ENCODE data around the gene CLTB.
"Not testable (repeated sequence)": the region's sequence is repeated elsewhere in the genome, so short reads cannot be mapped to it uniquely, and the experiment has no call there.

CLTB gene

GRCh38 chr5:176426876-176427275 is 10.5 kb upstream of the CLTB start:
- DNase-seq = no peak

GRCh38 chr5:176425791-176426190 is 9.5 kb upstream of the CLTB start:
- DNase-seq = no peak

GRCh38 chr5:176425138-176425537 is 8.8 kb upstream of the CLTB start:
- DNase-seq = no peak

- DNase-seq = no peak
Measured at GRCh38 chr5:176424181-176424580, 7.8 kb upstream of the CLTB start.

- DNase-seq = peak in 1 of 2 donors; percentile 5
Measured at GRCh38 chr5:176420972-176421544, 4.7 kb upstream of the CLTB start.

GRCh38 chr5:176420086-176420485 is 3.7 kb upstream of the CLTB start:
- DNase-seq = no peak

GRCh38 chr5:176418251-176418650 is 1.9 kb upstream of the CLTB start:
- no peak for DNase-seq

GRCh38 chr5:176416965-176417364 is 626 bp upstream of the CLTB start:
- DNase-seq = no peak

GRCh38 chr5:176415240-176415951 is 943 bp downstream of the CLTB start:
- peak in 1 of 2 donors; percentile 6 for DNase-seq

- no peak for DNase-seq
Measured at GRCh38 chr5:176414704-176415103, 1.6 kb downstream of the CLTB start.

GRCh38 chr5:176413709-176414191 is 2.6 kb downstream of the CLTB start:
- DNase-seq = no peak

- DNase-seq = no peak
Measured at GRCh38 chr5:176413255-176413565, 3.1 kb downstream of the CLTB start.

- DNase-seq = no peak
Measured at GRCh38 chr5:176412517-176413254, 3.7 kb downstream of the CLTB start.

GRCh38 chr5:176410486-176411180 is 5.7 kb downstream of the CLTB start:
- no peak for DNase-seq

GRCh38 chr5:176409765-176410164 is 6.6 kb downstream of the CLTB start:
- DNase-seq = no peak

GRCh38 chr5:176408590-176408989 is 7.7 kb downstream of the CLTB start:
- no peak for DNase-seq

- DNase-seq = not testable (repeated sequence)
Measured at GRCh38 chr5:176408252-176408573, 8.1 kb downstream of the CLTB start.

- no peak for DNase-seq
Measured at GRCh38 chr5:176407456-176408251, 8.7 kb downstream of the CLTB start.

GRCh38 chr5:176406436-176407052 is 9.8 kb downstream of the CLTB start:
- no peak for DNase-seq

- no peak for DNase-seq
Measured at GRCh38 chr5:176405656-176406435, 10.5 kb downstream of the CLTB start.
